NT2/D1 (cell line): Measurements from ENCODE around the gene FBXO28.

ENCODE experiments used
- DNase-seq: peaks from one replicate; pipeline ENCODE4 v3.0.0-alpha.2; 2011; ENCODE audit warnings: low read depth, low spot score
- H3K27me3 ChIP-seq: 2 replicates; pipeline ENCODE4 v1.6.0; 2011; ENCODE audit warnings: mild to moderate bottlenecking; ENCODE audit not compliant: insufficient read length, insufficient read depth
- H3K36me3 ChIP-seq: 2 replicates; pipeline ENCODE4 v1.6.1; 2011; ENCODE audit warnings: mild to moderate bottlenecking, low read length, mixed read lengths; ENCODE audit not compliant: insufficient read depth, insufficient read length
- H3K4me1 ChIP-seq: 2 replicates; pipeline ENCODE4 v1.5.1; 2011; ENCODE audit not compliant: insufficient read depth, insufficient read length
- H3K4me3 ChIP-seq: 2 replicates; pipeline ENCODE4 v1.5.1; 2011; ENCODE audit warnings: low read depth; ENCODE audit not compliant: insufficient read length
- H3K9ac ChIP-seq: 2 replicates; pipeline ENCODE4 v1.6.0; 2011; ENCODE audit warnings: low read depth; ENCODE audit not compliant: insufficient read length
- H3K9me3 ChIP-seq: 2 replicates; pipeline ENCODE4 v1.5.1; 2011; ENCODE audit warnings: mild to moderate bottlenecking, low read length; ENCODE audit not compliant: insufficient read depth
- SUZ12 ChIP-seq: IDR thresholded peaks from 2 replicates; pipeline ENCODE4 v1.6.1; 2011; ENCODE audit not compliant: insufficient read length, insufficient read depth; ENCODE audit errors: extremely low read depth
- YY1 ChIP-seq: IDR thresholded peaks from 2 replicates; pipeline ENCODE4 v1.6.1; 2011; ENCODE audit not compliant: insufficient read length, insufficient read depth
- ZNF274 ChIP-seq: IDR thresholded peaks from 2 replicates; pipeline ENCODE4 v1.6.1; 2011; ENCODE audit warnings: mild to moderate bottlenecking, low read depth, low read length

FBXO28 gene

DNA sequence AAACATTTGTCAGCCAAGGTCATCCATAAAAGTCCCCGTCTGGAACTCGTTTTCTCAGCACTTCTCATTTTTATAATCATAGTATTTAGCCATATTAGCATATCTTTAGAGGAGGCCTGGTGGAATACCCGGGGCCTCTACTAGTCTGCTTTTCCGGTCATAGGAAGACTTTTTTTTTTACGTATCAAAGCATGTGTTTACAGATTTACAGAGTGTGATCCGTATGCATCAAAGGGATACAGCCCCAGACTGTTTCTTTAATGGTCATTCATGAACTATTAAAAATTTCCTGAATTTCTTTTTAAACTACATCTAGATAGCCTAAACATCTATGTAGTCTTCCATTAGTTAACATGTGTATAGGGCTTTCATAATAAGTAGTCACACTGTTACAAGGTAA is 45.6 kb downstream of the FBXO28 start:
- Histone ChIP-seq H3K4me3 (no peak overlapping the region), H3K9me3 (no peaks in the 10 kb centered on the region), H3K27me3 (no peaks in the 10 kb centered on the region), H3K4me1 (no peaks in the 10 kb centered on the region), H3K9ac (no peak overlapping the region), H3K36me3 (peaks cover 49% of the 10 kb centered on the region)
- no peak for DNase-seq
- TF ChIP-seq SUZ12 (no peak), YY1 (no peak), ZNF274 (no peak)

DNA sequence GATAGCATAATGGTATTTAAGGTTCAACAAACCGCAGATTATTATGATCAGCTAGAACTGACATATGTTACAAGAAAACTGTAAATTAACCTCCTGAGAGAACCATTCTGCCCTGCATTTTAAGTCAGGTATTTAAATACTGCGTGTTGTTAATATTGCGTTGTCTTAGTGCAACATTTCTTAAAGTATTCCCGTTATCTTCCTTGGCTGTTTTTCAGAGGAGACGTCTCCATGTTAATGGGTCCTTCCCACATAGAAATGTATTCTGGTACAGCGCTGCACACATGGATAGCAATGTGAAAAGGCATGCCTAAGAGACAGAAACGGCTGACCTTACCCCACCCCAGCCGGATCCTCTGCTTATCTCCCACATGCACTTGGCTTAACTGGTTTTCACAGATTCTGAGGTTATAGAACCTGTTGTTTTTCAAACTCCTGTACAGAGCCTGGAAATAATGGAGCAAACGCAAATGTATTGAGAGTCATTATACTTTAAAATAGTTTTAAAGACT is 46.3 kb downstream of the FBXO28 start:
- peaks cover 49% of the 10 kb centered on the region for H3K36me3 ChIP-seq
- no peak overlapping the region for H3K4me3 ChIP-seq
- no peak for TF ChIP-seq YY1
- no peak for TF ChIP-seq SUZ12
- no peak for TF ChIP-seq ZNF274
- no peak for DNase-seq
- no peaks in the 10 kb centered on the region for H3K27me3 ChIP-seq
- no peaks in the 10 kb centered on the region for H3K9me3 ChIP-seq
- H3K9ac ChIP-seq = no peak overlapping the region
- H3K4me1 ChIP-seq = no peaks in the 10 kb centered on the region

DNA sequence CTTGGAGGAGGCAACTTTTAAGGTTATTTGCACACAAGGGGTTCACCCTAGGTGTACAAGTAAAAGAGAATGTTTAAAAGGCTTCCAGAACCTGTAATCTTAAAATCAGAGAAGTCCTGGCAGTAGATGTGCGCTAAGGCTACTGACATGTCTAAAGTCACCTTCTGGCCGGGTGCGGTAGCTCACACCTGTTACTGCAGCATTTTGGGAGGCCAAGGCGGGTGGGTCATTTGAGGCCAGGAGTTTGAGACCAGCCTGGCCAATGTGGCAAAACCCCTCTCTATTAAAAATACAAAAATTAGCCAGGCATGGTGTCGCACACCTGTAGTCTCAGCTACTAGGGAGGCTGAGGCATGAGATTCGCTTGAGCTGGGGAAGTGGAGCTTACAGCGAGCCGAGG is 48.9 kb downstream of the FBXO28 start:
- H3K4me3 ChIP-seq = no peak overlapping the region
- H3K9me3 ChIP-seq = no peaks in the 10 kb centered on the region
- DNase-seq = no peak
- no peaks in the 10 kb centered on the region for H3K4me1 ChIP-seq
- peaks cover 25% of the 10 kb centered on the region for H3K36me3 ChIP-seq
- H3K9ac ChIP-seq = no peak overlapping the region
- no peaks in the 10 kb centered on the region for H3K27me3 ChIP-seq
- TF ChIP-seq YY1 (no peak), SUZ12 (no peak), ZNF274 (no peak)

DNA sequence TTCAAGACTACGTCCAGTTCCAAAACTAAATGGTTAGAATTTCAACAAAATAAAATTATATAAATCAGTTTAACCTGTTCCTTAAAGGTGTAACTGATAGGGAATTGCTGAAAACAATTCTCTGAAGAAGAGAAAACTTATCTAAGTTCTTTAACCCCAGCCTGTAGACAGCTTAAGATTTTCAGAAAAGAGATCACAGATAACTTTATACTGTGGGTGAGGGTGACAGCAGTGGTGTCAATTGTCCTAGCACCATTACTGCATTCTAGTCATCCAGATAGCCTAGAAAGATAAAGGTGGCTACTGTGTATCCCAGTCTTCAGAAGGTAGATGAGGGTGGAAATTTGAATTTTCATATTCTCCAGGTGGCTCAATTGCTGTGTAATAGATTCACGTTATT is 49.4 kb downstream of the FBXO28 start:
- DNase-seq = no peak
- no peaks in the 10 kb centered on the region for H3K27me3 ChIP-seq
- TF ChIP-seq ZNF274 (no peak), YY1 (no peak), SUZ12 (no peak)
- H3K36me3 ChIP-seq = peaks cover 20% of the 10 kb centered on the region
- H3K9ac ChIP-seq = no peak overlapping the region
- no peaks in the 10 kb centered on the region for H3K4me1 ChIP-seq
- H3K4me3 ChIP-seq = no peak overlapping the region
- H3K9me3 ChIP-seq = no peaks in the 10 kb centered on the region

DNA sequence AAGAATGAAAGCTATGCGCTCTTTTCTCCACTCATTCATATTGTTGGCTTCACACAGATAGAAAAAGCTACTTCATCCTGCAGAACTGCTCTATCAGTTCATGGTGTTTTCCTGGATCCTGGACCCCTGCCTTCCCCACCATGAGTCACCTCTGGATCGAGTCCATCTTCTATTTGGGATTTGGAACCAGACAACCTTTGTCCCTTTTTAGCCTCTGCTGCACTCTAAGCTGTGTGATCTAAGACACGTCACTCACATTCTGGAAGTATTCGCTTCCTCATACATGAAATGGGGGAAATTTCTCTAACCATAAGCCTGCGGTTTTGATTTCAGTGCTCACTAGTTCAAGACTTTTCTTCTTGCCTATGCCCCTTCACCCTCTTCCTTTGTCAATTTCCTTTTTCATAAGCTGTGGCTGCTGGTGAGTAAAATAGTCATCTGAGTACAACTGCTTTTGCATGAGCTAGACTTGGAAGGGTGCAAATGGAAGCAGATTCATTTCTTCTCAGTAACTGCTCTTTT is 55.0 kb downstream of the FBXO28 start:
- DNase-seq = no peak
- peaks cover 2% of the 10 kb centered on the region for H3K4me1 ChIP-seq
- H3K36me3 ChIP-seq = no peaks in the 10 kb centered on the region
- no peaks in the 10 kb centered on the region; the same call in 1 of the 2 replicates for H3K9me3 ChIP-seq
- TF ChIP-seq YY1 = no peak
- TF ChIP-seq SUZ12 = no peak
- no peak for TF ChIP-seq ZNF274
- no peaks in the 10 kb centered on the region for H3K27me3 ChIP-seq
- no peak overlapping the region for H3K9ac ChIP-seq
- H3K4me3 ChIP-seq = no peak overlapping the region

DNA sequence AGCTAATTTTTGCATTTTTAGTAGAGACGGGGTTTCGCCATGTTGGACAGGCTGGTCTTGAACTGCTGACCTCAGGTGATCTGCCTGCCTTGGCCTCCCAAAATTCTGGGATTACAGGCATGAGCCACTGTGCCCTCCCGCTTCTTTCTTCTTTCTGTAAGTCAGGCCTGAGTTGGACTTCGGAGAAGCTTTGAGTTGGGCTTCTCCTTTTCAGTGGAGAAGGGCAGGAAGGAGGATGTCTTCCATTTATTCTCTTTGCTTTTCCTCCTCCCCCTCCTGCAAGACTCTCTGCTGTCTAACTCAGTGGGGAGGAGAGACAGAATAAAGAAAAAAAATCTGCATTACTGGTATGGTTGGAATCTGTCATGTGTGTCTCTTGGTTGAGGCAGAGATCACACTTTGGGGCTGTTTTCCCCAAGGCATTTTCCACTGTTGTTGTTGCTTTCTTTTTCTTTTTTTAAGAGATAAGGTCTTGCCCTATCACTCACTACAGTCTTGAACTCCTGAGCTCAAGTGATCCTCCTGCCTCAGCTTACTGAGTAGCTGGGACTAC is 55.9 kb downstream of the FBXO28 start:
- Histone ChIP-seq H3K27me3 (no peaks in the 10 kb centered on the region), H3K36me3 (no peaks in the 10 kb centered on the region), H3K4me1 (peaks cover 2% of the 10 kb centered on the region), H3K9me3 (no peaks in the 10 kb centered on the region; the same call in 1 of the 2 replicates), H3K9ac (no peak overlapping the region), H3K4me3 (no peak overlapping the region)
- DNase-seq = no peak
- TF ChIP-seq YY1 (no peak), ZNF274 (no peak), SUZ12 (no peak)

DNA sequence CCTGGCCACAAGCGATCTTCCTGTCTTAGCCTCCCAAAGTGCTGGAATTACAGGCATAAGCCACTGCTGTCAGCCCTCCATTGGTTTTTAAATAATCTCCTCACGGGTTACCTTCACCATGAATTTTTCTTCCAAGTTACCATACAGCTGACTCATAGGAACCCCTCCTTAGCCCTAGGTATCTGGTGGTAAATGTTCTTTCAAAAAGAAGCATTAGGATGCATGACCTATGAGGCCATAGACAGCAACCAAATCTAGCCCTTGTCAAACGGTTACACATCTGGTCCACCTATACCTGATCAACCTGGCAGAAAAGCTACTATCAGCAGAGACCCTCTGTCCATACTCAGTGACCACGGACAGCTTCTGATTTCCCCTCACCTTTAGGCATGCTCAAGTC is 56.4 kb downstream of the FBXO28 start:
- H3K9ac ChIP-seq = no peak overlapping the region
- no peaks in the 10 kb centered on the region for H3K36me3 ChIP-seq
- H3K27me3 ChIP-seq = no peaks in the 10 kb centered on the region
- no peak overlapping the region for H3K4me3 ChIP-seq
- no peak for DNase-seq
- no peaks in the 10 kb centered on the region; the same call in 1 of the 2 replicates for H3K9me3 ChIP-seq
- peaks cover 2% of the 10 kb centered on the region for H3K4me1 ChIP-seq
- TF ChIP-seq ZNF274 (no peak), SUZ12 (no peak), YY1 (no peak)
